Transverse colon (tissue), 4 donors: ENCODE measurements around the gene METTL24. TPM values are rescaled to one million over a fixed set of nuclear protein-coding genes. Genes with fewer than 3 reads are reported as not detected.

Source experiments
- DNase-seq: peaks from one replicate; pipeline ENCODE4 v3.0.0-alpha.2; 2019
- H3K27ac ChIP-seq, 4 donors: fragments of 200-600 bp; sonication (generic); 2 replicates each; pipeline ENCODE4 v1.5.1; 2016 to 2018; ENCODE audit warnings: inconsistent platforms in 4 of 4
- H3K27me3 ChIP-seq: fragments of 200-600 bp; sonication (generic); 2 replicates; pipeline ENCODE4 v1.5.1; 2017; ENCODE audit warnings: inconsistent platforms
- H3K36me3 ChIP-seq, 4 donors: fragments of 200-600 bp; sonication (generic); 2 replicates each; pipeline ENCODE4 v1.5.1; 2017 to 2019; ENCODE audit warnings: inconsistent platforms in 4 of 4
- H3K4me1 ChIP-seq, 4 donors: fragments of 200-600 bp; sonication (generic); 2 replicates each; pipeline ENCODE4 v1.5.1; 2017 to 2020; ENCODE audit warnings: inconsistent platforms in 4 of 4
- H3K4me3 ChIP-seq, 4 donors: fragments of 200-600 bp; sonication (generic); 1 replicate in 1 of 4; 2 replicates in 3 of 4; pipeline versions ENCODE4 v1.5.1 to v1.6.1; 2017 to 2019; ENCODE audit warnings: inconsistent platforms in 4 of 4
- H3K9me3 ChIP-seq, 2 donors: fragments of 200-600 bp; sonication (generic); 2 replicates each; pipeline ENCODE4 v1.5.1; 2017 to 2019; ENCODE audit warnings: inconsistent platforms in 2 of 2
- EP300 ChIP-seq: sonication (generic); formaldehyde crosslinking; IDR thresholded peaks from one replicate; pipeline ENCODE4 v1.6.1; 2017; ENCODE audit warnings: antibody characterized with exemption, low read depth
- POLR2A ChIP-seq: fragments of 450-650 bp; IDR thresholded peaks from one replicate; pipeline ENCODE4 v1.6.1; 2016; ENCODE audit warnings: antibody characterized with exemption, mild to moderate bottlenecking, moderate library complexity
- POLR2AphosphoS5 ChIP-seq, 3 donors: sonication (generic); formaldehyde crosslinking; IDR thresholded peaks; one replicate each; pipeline ENCODE4 v1.6.1; 2016; ENCODE audit warnings: antibody characterized with exemption in 3 of 3
- WGBS, 2 donors: methylation state at CpG; one replicate each; pipeline ENCODE4 v1.1.5; 2018; ENCODE audit warnings: low coverage in 1 of 2; 5-methylcytosine and 5-hydroxymethylcytosine counted together
- in situ Hi-C, 4 donors: fragments of 200-750 bp; cut with MboI; loops; one replicate each; pipeline versions ENCODE4 v1.15.0 to v1.15.1; 2017; ENCODE audit warnings: low sequenced_read_pairs in 3 of 4, low pct_ligation_motif_present in 1 of 4, low pct_unique_long_range_greater_than_20kb in 1 of 4
- intact Hi-C: fragments of 100-400 bp; cut with DNase I; formaldehyde crosslinking; loops from one replicate; pipeline ENCODE4 v1.15.1; 2023; ENCODE audit warnings: low total_unique reads
- total RNA-seq, 4 donors: library from RNA; depleted of rRNA; stranded (reverse); fragments of >200 nt; gene quantifications; one replicate each; pipeline ENCODE4 v1.1.0, GENCODE V29; 2016
- TF ChIP-seq, protein P1 (sequence below), 5 experiments: fragments of 200-600 bp in 3 of 5; fragments of 450-650 bp in 2 of 5; sonication (generic) in 3 of 5; IDR thresholded peaks; 1 replicate in 2 of 5; 2 replicates in 3 of 5; pipeline ENCODE4 v1.5.1; 2016 to 2017; ENCODE audit warnings: antibody characterized with exemption in 5 of 5, inconsistent platforms in 3 of 5, mild to moderate bottlenecking in 2 of 5, moderate library complexity in 1 of 5

The METTL24 gene
- total RNA-seq, 4 donors from 2014 or later, result 1.4 to 59.9 (median 14.7) TPM

DNA sequence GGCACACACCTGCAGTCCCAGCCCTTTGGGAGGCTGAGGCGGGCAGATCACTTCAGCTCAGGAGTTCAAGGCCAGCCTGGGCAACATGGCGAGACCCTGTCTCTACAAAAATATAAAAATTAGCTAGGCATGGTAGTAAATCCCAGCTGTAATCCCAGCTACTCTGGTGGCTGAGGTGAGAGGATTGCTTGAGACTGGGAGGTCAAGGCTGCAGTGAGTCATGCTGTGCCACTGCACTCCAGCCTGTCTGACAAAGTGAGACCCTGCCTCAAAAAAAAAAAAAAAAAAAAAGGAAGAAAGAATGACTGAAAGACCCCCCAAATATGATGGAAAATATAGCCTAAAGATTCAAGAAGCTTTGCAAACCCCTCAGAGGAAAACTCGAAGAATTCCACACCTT, 26.8 kb downstream of the METTL24 start:
- Histone ChIP-seq H3K27ac (peak overlapping the region; percentile 71 to 84 (median 78)), H3K4me3 (no peak overlapping the region), H3K27me3 (no peaks in the 10 kb centered on the region), H3K4me1 (peaks cover 4 to 47% (median 29%) of the 10 kb centered on the region in 4 donors), H3K36me3 (no peaks in the 10 kb centered on the region), H3K9me3 (no peaks in the 10 kb centered on the region)
- in situ Hi-C loops (no loop called here), intact Hi-C loops (loop anchor here (10.0 kb wide), 1 partner anchor 1077 kb away; no protein-coding TSS in a partner anchor)
- WGBS, 2 donors, result 73 to 92% methylated on average over 3 of the region's 3 CpGs
- DNase-seq, result no peak
- TF ChIP-seq EP300 (no peak), POLR2AphosphoS5 (IDR thresholded peaks at IDR 0.05) (no peak), POLR2A (no peak)

DNA sequence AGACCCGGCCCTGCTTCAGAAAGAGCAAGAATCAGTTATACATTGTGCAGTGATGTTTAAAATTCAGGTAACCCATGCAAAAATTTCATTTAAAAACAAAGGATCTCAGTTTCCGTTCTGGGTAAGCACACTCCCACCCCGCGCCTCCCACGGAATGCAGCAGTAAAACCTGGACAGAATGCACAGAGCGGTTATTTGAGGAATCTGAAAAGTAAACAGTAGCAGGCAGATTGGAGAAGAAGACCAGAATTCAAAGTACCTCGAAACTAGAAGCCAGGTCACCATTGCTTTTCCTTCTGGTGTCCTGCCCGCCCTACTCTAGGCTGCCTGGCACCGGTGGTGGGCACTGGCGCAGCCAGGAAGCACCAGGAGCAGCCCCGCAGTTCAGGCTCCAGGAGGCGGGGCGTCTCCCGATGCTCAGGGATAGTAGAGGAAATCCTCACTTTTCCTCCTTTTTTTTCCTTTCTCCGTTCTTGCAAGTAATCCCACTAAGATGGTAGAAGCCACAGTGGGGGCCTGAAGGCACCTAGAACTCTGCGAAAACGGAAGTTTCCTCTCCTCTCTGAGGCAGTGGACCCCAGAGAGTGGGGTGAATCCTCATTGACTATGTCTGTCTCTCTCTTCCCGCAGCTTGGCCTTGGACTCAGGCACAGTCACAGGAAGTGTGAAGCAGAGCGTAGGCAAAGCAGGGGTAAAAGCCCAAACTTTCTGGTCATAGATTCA, 28.3 kb downstream of the METTL24 start:
- Histone ChIP-seq H3K4me3 (peak overlapping the region in 3 of 4 donors; percentile 17 to 34 (median 20)), H3K4me1 (peaks cover 12 to 60% (median 41%) of the 10 kb centered on the region in 4 donors), H3K9me3 (no peaks in the 10 kb centered on the region), H3K27ac (peak overlapping the region; percentile 71 to 84 (median 78)), H3K27me3 (no peaks in the 10 kb centered on the region), H3K36me3 (no peaks in the 10 kb centered on the region)
- intact Hi-C loops, result loop anchor here (10.0 kb wide), 1 partner anchor 1075 kb away; no protein-coding TSS in a partner anchor
- WGBS, 2 donors, result 28 to 38% methylated on average over 9 to 19 of the region's 19 CpGs
- in situ Hi-C loops, result no loop called here
- DNase-seq, result peak; percentile 19
- TF ChIP-seq, protein P1, sequence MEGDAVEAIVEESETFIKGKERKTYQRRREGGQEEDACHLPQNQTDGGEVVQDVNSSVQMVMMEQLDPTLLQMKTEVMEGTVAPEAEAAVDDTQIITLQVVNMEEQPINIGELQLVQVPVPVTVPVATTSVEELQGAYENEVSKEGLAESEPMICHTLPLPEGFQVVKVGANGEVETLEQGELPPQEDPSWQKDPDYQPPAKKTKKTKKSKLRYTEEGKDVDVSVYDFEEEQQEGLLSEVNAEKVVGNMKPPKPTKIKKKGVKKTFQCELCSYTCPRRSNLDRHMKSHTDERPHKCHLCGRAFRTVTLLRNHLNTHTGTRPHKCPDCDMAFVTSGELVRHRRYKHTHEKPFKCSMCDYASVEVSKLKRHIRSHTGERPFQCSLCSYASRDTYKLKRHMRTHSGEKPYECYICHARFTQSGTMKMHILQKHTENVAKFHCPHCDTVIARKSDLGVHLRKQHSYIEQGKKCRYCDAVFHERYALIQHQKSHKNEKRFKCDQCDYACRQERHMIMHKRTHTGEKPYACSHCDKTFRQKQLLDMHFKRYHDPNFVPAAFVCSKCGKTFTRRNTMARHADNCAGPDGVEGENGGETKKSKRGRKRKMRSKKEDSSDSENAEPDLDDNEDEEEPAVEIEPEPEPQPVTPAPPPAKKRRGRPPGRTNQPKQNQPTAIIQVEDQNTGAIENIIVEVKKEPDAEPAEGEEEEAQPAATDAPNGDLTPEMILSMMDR (IDR thresholded peaks at IDR 0.05), result no peak
- no peak for TF ChIP-seq POLR2A
- no peak for TF ChIP-seq EP300
- peak in 1 of 3 donors; percentile 2 for TF ChIP-seq POLR2AphosphoS5 (IDR thresholded peaks at IDR 0.05)

DNA sequence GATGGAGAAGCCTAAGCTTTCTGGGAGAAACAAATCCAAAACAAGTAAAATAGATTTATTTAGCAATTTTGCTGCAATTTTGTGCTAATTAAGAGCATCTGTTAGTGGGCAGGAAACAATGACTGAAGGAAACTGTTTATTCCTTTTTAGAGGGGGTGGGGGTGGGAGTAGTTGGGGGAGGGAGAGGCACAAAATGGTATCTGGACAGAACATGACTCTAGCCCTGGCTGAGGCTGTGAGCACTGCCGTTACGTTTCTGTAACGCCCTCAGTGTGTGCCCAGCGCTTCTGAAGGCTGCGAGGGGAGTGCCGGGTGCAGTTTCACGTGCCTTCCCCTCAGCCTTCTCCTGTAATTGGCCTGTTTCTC, 28.8 kb downstream of the METTL24 start:
- intact Hi-C loops, result no loop called here
- WGBS, 2 donors, result 26 to 40% methylated on average over 1 to 7 of the region's 7 CpGs

DNA sequence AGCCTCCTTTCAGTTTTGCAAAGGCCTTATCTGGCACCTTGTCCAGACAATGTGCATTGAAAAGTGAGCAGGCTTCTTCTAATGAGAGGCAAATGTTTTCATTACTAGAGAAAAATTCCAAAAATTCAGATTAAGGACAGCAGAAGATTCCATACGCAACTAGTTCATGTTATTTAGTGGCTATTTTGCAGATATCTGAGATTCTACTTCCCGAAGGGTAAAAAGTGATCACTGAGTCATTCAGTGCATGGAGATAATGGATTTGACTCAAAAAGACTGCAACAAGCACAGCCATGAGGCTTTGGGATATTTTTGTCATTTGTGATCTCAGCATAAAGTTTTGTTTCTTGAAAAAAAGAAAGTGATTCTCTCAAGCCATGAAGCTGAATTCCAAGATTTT, 29.9 kb downstream of the METTL24 start:
- Histone ChIP-seq H3K27ac (peak overlapping the region; percentile 71 to 84 (median 78)), H3K4me3 (no peak overlapping the region), H3K9me3 (no peaks in the 10 kb centered on the region), H3K27me3 (no peaks in the 10 kb centered on the region), H3K4me1 (peaks cover 27 to 73% (median 49%) of the 10 kb centered on the region in 4 donors), H3K36me3 (no peaks in the 10 kb centered on the region)
- no peak for DNase-seq
- WGBS, 2 donors, result 70 to 77% methylated on average over 2 of the region's 2 CpGs
- TF ChIP-seq POLR2A, result no peak
- TF ChIP-seq EP300, result no peak
- TF ChIP-seq POLR2AphosphoS5 (IDR thresholded peaks at IDR 0.05), result no peak
- TF ChIP-seq, protein P1 (IDR thresholded peaks at IDR 0.05), result no peak
- in situ Hi-C loops, result no loop called here
- intact Hi-C loops, result no loop called here

More for the DNA sequence above, 28.8 kb downstream of the METTL24 start:
- peaks cover 17 to 62% (median 45%) of the 10 kb centered on the region in 4 donors for H3K4me1 ChIP-seq
- TF ChIP-seq, protein P1 (IDR thresholded peaks at IDR 0.05), result no peak
- TF ChIP-seq EP300 (no peak), POLR2A (no peak), POLR2AphosphoS5 (IDR thresholded peaks at IDR 0.05) (peak in 1 of 3 donors; percentile 12)
- H3K27ac ChIP-seq, result peak overlapping the region; percentile 71 to 84 (median 78)
- no peaks in the 10 kb centered on the region for H3K9me3 ChIP-seq
- in situ Hi-C loops, result no loop called here
- peak overlapping the region in 3 of 4 donors; percentile 17 to 34 (median 20) for H3K4me3 ChIP-seq
- H3K36me3 ChIP-seq, result no peaks in the 10 kb centered on the region
- DNase-seq, result no peak
- no peaks in the 10 kb centered on the region for H3K27me3 ChIP-seq
